Loucy (cell line): ENCODE results near the gene RPL26.

ENCODE experiments used
- EZH2phosphoT487 ChIP-seq: fragments of 200-600 bp; IDR thresholded peaks from 2 replicates; pipeline ENCODE4 v1.6.1; 2018; ENCODE audit warnings: antibody characterized with exemption, mild to moderate bottlenecking, moderate library complexity, borderline replicate concordance
- TF ChIP-seq, protein P1 (sequence below): fragments of 200-600 bp; sonication (generic); conservative IDR thresholded peaks from 2 replicates; pipeline ENCODE4 v1.5.1; 2014; ENCODE audit warnings: mild to moderate bottlenecking, antibody characterized with exemption, low read length

DNA sequence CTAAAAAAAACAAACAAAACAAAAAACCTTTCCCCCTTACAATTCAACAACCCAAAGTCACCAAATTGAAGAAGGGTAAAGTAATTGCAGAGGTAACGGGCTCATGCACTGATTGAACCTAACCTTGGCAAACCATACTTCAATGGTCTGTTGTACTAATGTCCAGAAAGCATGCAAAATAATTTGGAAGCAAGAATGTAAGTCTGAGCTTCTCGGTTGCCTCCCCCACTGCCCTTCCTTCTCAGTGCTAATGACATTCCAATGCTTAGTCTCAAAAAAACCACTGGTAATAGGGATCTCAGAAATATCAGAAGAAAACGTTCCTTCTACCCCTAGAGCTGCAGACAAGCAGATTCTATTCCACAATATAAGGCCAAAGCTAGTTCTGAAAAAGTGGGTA, 22.2 kb downstream of the RPL26 start:
- TF ChIP-seq, protein P1, sequence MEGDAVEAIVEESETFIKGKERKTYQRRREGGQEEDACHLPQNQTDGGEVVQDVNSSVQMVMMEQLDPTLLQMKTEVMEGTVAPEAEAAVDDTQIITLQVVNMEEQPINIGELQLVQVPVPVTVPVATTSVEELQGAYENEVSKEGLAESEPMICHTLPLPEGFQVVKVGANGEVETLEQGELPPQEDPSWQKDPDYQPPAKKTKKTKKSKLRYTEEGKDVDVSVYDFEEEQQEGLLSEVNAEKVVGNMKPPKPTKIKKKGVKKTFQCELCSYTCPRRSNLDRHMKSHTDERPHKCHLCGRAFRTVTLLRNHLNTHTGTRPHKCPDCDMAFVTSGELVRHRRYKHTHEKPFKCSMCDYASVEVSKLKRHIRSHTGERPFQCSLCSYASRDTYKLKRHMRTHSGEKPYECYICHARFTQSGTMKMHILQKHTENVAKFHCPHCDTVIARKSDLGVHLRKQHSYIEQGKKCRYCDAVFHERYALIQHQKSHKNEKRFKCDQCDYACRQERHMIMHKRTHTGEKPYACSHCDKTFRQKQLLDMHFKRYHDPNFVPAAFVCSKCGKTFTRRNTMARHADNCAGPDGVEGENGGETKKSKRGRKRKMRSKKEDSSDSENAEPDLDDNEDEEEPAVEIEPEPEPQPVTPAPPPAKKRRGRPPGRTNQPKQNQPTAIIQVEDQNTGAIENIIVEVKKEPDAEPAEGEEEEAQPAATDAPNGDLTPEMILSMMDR = no peak
- TF ChIP-seq EZH2phosphoT487 = no peak
